Measurements from ENCODE around the gene RAB4A.

Gene RAB4A

DNA sequence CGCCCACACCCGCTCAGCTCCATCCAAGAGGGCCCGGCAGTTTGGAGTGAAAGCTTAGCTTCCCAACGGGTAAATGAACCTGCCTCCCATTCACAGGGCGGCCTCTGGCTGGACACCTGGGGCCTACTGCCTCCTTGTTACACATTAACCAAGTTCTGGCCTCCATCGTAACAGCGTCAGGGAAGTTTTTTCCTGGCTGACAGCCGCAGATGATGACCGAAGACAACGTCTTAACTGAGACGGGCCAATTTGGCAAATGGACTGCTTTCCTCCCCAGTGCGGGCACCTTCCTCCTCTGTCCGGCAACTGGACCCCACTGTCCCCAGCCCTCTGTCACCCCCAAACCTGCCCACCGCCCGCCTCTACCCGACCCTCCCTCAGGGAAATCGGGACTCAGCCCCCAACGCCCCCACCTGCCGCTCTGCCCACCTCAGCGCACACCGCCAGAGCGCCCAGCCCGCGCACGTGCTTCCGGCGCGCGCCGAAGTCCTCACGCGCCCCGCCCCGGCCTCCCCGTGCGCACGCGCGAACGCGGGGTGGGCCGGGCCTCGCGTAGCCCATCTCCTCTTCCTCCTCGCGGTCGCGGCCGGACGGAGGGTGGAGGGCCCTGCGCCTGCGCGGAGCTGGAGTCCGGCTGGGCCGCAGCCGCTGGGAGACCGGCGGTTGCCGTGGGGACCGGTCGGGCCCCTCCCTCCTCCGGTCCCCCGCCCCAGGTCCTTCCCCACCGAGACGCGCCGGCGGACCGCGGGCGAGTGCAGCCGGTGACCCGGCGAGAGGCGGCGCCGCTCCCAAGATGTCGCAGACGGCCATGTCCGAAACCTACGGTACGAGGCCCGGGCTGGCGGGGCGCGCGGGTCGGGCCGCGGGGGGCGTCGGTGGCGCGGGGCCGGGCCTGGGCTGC, at the start of gene RAB4A (continued):
- TF ChIP-seq ZNF175 (tag by site-specific recombination; IDR thresholded peaks at IDR 0.05) (no peak), ZNF112 (tag by site-specific recombination; IDR thresholded peaks at IDR 0.05) (no peak), GLIS1 (tag by site-specific recombination; IDR thresholded peaks at IDR 0.05) (no peak; the same call in 1 of the 2 replicates), ZFP3 (tag by site-specific recombination; IDR thresholded peaks at IDR 0.05; ENCODE audit: low read depth) (no peak), ZNF202 (tag by site-specific recombination; IDR thresholded peaks at IDR 0.05; ENCODE audit: borderline replicate concordance) (peak; percentile 95), ZNF792 (tag by site-specific recombination; IDR thresholded peaks at IDR 0.05) (no peak), GFI1B (tag by site-specific recombination; IDR thresholded peaks at IDR 0.05) (no peak), ZNF426 (tag by site-specific recombination; IDR thresholded peaks at IDR 0.05) (no peak), ZNF548 (tag by site-specific recombination; IDR thresholded peaks at IDR 0.05) (peak; percentile 35; the same call in 1 of the 2 replicates), ZNF561 (tag by site-specific recombination; IDR thresholded peaks at IDR 0.05; ENCODE audit: borderline replicate concordance) (peak; percentile 95; the same call in 1 of the 2 replicates), ZNF610 (tag by site-specific recombination; IDR thresholded peaks at IDR 0.05; ENCODE audit: borderline replicate concordance) (peak; percentile 85), BCL11B (tag by site-specific recombination; IDR thresholded peaks at IDR 0.05; ENCODE audit: low read depth) (0 out of 2 replicates have a peak, but pooled peaks have one; percentile 33), ZNF133 (tag by site-specific recombination; IDR thresholded peaks at IDR 0.05) (peak; percentile 68; the same call in 1 of the 2 replicates), ZNF121 (tag by site-specific recombination; IDR thresholded peaks at IDR 0.05) (no peak), ZNF830 (tag by site-specific recombination; IDR thresholded peaks at IDR 0.05; ENCODE audit: low read depth) (no peak), ZNF169 (tag by site-specific recombination; IDR thresholded peaks at IDR 0.05) (no peak), ZNF155 (tag by site-specific recombination; IDR thresholded peaks at IDR 0.05) (no peak), ZNF391 (tag by site-specific recombination; IDR thresholded peaks at IDR 0.05; ENCODE audit: borderline replicate concordance, low read depth) (0 out of 2 replicates have a peak, but pooled peaks have one; percentile 32), ZNF785 (tag by site-specific recombination; IDR thresholded peaks at IDR 0.05) (peak; percentile 70; the same call in 1 of the 2 replicates), ZNF549 (tag by site-specific recombination; IDR thresholded peaks at IDR 0.05) (peak; percentile 74), ZNF223 (tag by site-specific recombination; IDR thresholded peaks at IDR 0.05) (no peak), ZNF521 (tag by site-specific recombination; IDR thresholded peaks at IDR 0.05) (no peak), ZFP69B (tag by site-specific recombination; IDR thresholded peaks at IDR 0.05) (peak; percentile 87)
- TF ChIP-seq, protein P1, sequence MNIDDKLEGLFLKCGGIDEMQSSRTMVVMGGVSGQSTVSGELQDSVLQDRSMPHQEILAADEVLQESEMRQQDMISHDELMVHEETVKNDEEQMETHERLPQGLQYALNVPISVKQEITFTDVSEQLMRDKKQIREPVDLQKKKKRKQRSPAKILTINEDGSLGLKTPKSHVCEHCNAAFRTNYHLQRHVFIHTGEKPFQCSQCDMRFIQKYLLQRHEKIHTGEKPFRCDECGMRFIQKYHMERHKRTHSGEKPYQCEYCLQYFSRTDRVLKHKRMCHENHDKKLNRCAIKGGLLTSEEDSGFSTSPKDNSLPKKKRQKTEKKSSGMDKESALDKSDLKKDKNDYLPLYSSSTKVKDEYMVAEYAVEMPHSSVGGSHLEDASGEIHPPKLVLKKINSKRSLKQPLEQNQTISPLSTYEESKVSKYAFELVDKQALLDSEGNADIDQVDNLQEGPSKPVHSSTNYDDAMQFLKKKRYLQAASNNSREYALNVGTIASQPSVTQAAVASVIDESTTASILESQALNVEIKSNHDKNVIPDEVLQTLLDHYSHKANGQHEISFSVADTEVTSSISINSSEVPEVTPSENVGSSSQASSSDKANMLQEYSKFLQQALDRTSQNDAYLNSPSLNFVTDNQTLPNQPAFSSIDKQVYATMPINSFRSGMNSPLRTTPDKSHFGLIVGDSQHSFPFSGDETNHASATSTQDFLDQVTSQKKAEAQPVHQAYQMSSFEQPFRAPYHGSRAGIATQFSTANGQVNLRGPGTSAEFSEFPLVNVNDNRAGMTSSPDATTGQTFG (tag by site-specific recombination; IDR thresholded peaks at IDR 0.05; ENCODE audit: borderline replicate concordance), result no peak
- TF ChIP-seq, protein P2, sequence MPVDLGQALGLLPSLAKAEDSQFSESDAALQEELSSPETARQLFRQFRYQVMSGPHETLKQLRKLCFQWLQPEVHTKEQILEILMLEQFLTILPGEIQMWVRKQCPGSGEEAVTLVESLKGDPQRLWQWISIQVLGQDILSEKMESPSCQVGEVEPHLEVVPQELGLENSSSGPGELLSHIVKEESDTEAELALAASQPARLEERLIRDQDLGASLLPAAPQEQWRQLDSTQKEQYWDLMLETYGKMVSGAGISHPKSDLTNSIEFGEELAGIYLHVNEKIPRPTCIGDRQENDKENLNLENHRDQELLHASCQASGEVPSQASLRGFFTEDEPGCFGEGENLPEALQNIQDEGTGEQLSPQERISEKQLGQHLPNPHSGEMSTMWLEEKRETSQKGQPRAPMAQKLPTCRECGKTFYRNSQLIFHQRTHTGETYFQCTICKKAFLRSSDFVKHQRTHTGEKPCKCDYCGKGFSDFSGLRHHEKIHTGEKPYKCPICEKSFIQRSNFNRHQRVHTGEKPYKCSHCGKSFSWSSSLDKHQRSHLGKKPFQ (tag by site-specific recombination; IDR thresholded peaks at IDR 0.05), result no peak
- TF ChIP-seq, protein P3, sequence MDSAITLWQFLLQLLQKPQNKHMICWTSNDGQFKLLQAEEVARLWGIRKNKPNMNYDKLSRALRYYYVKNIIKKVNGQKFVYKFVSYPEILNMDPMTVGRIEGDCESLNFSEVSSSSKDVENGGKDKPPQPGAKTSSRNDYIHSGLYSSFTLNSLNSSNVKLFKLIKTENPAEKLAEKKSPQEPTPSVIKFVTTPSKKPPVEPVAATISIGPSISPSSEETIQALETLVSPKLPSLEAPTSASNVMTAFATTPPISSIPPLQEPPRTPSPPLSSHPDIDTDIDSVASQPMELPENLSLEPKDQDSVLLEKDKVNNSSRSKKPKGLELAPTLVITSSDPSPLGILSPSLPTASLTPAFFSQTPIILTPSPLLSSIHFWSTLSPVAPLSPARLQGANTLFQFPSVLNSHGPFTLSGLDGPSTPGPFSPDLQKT (IDR thresholded peaks at IDR 0.05; ENCODE audit: borderline replicate concordance, low read depth, low read length), result peak; percentile 45; the same call in 1 of the 2 replicates
- TF ChIP-seq, protein P4, sequence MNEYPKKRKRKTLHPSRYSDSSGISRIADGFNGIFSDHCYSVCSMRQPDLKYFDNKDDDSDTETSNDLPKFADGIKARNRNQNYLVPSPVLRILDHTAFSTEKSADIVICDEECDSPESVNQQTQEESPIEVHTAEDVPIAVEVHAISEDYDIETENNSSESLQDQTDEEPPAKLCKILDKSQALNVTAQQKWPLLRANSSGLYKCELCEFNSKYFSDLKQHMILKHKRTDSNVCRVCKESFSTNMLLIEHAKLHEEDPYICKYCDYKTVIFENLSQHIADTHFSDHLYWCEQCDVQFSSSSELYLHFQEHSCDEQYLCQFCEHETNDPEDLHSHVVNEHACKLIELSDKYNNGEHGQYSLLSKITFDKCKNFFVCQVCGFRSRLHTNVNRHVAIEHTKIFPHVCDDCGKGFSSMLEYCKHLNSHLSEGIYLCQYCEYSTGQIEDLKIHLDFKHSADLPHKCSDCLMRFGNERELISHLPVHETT (tag by site-specific recombination; IDR thresholded peaks at IDR 0.05), result no peak
- TF ChIP-seq, protein P5, sequence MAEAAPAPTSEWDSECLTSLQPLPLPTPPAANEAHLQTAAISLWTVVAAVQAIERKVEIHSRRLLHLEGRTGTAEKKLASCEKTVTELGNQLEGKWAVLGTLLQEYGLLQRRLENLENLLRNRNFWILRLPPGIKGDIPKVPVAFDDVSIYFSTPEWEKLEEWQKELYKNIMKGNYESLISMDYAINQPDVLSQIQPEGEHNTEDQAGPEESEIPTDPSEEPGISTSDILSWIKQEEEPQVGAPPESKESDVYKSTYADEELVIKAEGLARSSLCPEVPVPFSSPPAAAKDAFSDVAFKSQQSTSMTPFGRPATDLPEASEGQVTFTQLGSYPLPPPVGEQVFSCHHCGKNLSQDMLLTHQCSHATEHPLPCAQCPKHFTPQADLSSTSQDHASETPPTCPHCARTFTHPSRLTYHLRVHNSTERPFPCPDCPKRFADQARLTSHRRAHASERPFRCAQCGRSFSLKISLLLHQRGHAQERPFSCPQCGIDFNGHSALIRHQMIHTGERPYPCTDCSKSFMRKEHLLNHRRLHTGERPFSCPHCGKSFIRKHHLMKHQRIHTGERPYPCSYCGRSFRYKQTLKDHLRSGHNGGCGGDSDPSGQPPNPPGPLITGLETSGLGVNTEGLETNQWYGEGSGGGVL (tag by site-specific recombination; IDR thresholded peaks at IDR 0.05), result no peak; the same call in 1 of the 2 replicates
- TF ChIP-seq, protein P6, sequence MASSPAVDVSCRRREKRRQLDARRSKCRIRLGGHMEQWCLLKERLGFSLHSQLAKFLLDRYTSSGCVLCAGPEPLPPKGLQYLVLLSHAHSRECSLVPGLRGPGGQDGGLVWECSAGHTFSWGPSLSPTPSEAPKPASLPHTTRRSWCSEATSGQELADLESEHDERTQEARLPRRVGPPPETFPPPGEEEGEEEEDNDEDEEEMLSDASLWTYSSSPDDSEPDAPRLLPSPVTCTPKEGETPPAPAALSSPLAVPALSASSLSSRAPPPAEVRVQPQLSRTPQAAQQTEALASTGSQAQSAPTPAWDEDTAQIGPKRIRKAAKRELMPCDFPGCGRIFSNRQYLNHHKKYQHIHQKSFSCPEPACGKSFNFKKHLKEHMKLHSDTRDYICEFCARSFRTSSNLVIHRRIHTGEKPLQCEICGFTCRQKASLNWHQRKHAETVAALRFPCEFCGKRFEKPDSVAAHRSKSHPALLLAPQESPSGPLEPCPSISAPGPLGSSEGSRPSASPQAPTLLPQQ (tag by site-specific recombination; IDR thresholded peaks at IDR 0.05), result peak; percentile 95

Measured in HEK293 (cell line).